Left lung (tissue), 10 donors: ENCODE data around the gene DLG2. TPM values are rescaled to one million over a fixed set of nuclear protein-coding genes. Genes with fewer than 3 reads are reported as not detected.

Experiments used
- ATAC-seq: fragments of 200-7000 bp; cut with Tn5 transposase; one replicate; pipeline ENCODE4 v1.9.1; 2020; ENCODE audit warnings: moderate library complexity
- DNase-seq, 4 donors: peaks; one replicate each; pipeline ENCODE4 v3.0.0-alpha.2; 2013 to 2020
- H3K27ac ChIP-seq, 2 donors: fragments of 200-600 bp; sonication (generic) in 1 of 2; one replicate each; pipeline versions ENCODE4 v1.5.0 to v1.8.0; 2020 to 2021
- H3K27me3 ChIP-seq, 2 donors: fragments of 200-600 bp; sonication (generic) in 1 of 2; one replicate each; pipeline versions ENCODE4 v1.5.0 to v1.8.0; 2020 to 2021
- H3K36me3 ChIP-seq, 2 donors: fragments of 200-600 bp; sonication (generic) in 1 of 2; one replicate each; pipeline versions ENCODE4 v1.5.0 to v1.8.0; 2020 to 2021
- H3K4me1 ChIP-seq, 2 donors: fragments of 200-600 bp; one replicate each; pipeline ENCODE4 v1.8.0; 2021
- H3K4me3 ChIP-seq, 2 donors: fragments of 200-600 bp; sonication (generic) in 1 of 2; one replicate each; pipeline versions ENCODE4 v1.5.0 to v1.8.0; 2020 to 2021; ENCODE audit warnings: mild to moderate bottlenecking in 1 of 2
- H3K9me3 ChIP-seq, 2 donors: fragments of 200-600 bp; sonication (generic) in 1 of 2; one replicate each; pipeline versions ENCODE4 v1.5.0 to v1.8.0; 2020 to 2021
- intact Hi-C, 2 donors: fragments of 100-400 bp; cut with DNase I; formaldehyde crosslinking; loops; one replicate each; pipeline versions ENCODE4 v1.11.2 to v1.14.2; 2022
- polyA plus RNA-seq, 6 donors: library from polyadenylated mRNA; unstranded; fragments of 120-200 nt; gene quantifications; one replicate each; pipeline ENCODE4 v1.2.1, GENCODE V29; 2013; ENCODE audit not compliant: insufficient read length in 6 of 6
- total RNA-seq, 2 donors: library from RNA; stranded (reverse); fragmentation: NEBNext Ultra II Directional; extraction: Animal tissue kit (Norgen Biotek cat#: 25700); gene quantifications; one replicate each; pipeline ENCODE4 v1.2.1, GENCODE V29; 2021
- TF ChIP-seq, protein P1 (sequence below), 2 donors: fragments of 200-600 bp; sonication (generic) in 1 of 2; IDR thresholded peaks; one replicate each; pipeline versions ENCODE4 v1.5.0 to v1.8.0; 2021; ENCODE audit warnings: antibody characterized with exemption in 2 of 2
- donor health status: DM: no; HTN: yes; CAD: no.
- donor health status: DM: no; HTN: no; CAD: no.

The DLG2 gene
- total and polyA plus RNA-seq, 8 donors: 4.5 to 15.0 (median 8.6) TPM

DNA sequence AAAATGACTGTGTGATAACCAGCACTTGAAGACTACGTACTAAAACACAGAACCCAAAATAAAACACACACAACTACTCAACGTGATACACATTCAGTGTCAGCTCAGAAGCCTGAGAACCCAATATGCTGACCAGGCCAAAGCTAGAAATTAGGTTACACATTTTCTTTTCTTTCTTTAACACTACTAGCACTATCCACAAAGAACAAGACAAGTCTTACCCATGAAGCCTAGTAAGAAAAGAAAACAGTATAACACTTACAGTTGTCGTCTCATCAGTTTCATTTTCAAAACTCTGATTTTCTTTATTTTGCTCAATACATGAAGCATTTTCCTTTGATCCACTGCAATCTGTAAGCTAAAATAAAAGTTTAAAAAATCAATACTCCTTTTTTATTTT, 472.9 kb downstream of the DLG2 start:
- H3K9me3 ChIP-seq: peaks cover 0 to 30% of the 10 kb centered on the region in 2 donors
- ATAC-seq (no peak), DNase-seq (no peak)
- intact Hi-C loops: no loop called here
- no peak overlapping the region for H3K4me3 ChIP-seq
- H3K36me3 ChIP-seq: no peaks in the 10 kb centered on the region
- H3K4me1 ChIP-seq: no peaks in the 10 kb centered on the region
- no peak overlapping the region for H3K27ac ChIP-seq
- TF ChIP-seq, protein P1, sequence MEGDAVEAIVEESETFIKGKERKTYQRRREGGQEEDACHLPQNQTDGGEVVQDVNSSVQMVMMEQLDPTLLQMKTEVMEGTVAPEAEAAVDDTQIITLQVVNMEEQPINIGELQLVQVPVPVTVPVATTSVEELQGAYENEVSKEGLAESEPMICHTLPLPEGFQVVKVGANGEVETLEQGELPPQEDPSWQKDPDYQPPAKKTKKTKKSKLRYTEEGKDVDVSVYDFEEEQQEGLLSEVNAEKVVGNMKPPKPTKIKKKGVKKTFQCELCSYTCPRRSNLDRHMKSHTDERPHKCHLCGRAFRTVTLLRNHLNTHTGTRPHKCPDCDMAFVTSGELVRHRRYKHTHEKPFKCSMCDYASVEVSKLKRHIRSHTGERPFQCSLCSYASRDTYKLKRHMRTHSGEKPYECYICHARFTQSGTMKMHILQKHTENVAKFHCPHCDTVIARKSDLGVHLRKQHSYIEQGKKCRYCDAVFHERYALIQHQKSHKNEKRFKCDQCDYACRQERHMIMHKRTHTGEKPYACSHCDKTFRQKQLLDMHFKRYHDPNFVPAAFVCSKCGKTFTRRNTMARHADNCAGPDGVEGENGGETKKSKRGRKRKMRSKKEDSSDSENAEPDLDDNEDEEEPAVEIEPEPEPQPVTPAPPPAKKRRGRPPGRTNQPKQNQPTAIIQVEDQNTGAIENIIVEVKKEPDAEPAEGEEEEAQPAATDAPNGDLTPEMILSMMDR (IDR thresholded peaks at IDR 0.05): no peak
- no peaks in the 10 kb centered on the region for H3K27me3 ChIP-seq

DNA sequence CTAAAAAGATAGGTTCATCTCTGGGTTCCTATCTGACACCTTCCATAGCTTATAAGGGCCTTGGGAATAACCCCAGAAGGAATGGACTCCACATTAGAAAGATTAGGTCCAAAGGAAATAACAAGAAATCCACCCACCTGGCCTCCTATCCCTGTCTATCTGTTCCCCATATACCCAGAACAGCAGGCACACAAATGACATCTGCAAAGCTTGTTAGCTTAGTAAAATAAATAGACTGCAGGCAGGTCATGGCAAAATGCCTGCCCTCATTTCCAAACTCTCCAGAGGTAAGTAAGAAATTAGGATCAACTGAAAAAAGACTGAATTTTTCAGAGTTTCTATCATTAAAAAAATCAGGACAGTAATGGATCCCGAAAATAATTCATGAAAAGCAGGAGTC, 489.5 kb downstream of the DLG2 start:
- no peak for ATAC-seq
- Histone ChIP-seq H3K9me3 (peaks cover 0 to 22% of the 10 kb centered on the region in 2 donors), H3K4me1 (no peaks in the 10 kb centered on the region), H3K27ac (no peak overlapping the region), H3K27me3 (no peaks in the 10 kb centered on the region), H3K36me3 (no peaks in the 10 kb centered on the region), H3K4me3 (no peak overlapping the region)
- intact Hi-C loops: no loop called here
- TF ChIP-seq, protein P1 (IDR thresholded peaks at IDR 0.05): no peak
- no peak for DNase-seq

DNA sequence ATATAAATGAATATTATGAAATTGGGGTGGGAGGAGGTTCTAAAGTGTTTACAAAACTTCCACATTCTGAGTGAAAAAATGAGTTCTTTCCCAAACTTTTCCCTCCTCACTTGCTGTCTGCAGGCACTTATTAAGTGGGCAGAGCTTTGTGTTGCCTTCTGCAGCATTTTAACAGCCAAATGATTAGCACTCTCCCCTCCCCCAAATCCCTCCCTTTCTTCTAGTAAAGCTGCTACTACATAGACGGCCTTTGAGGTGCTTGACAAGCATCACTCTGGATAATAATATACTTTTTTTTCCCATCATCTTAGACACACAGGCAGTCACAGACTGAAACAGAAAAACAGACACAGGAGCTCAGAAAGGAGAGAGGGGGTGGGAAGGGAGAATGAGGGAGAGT, 493.5 kb downstream of the DLG2 start:
- intact Hi-C loops: no loop called here
- no peak overlapping the region for H3K27ac ChIP-seq

GRCh38 chr11:85132851-85133585, 494.1 kb downstream of the DLG2 start:
- DNase-seq: peak in 3 of 4 donors; percentile 5 to 13 (median 12)
- TF ChIP-seq, protein P1 (IDR thresholded peaks at IDR 0.05): no peak

More for the DNA sequence above, 493.5 kb downstream of the DLG2 start:
- TF ChIP-seq, protein P1 (IDR thresholded peaks at IDR 0.05): no peak
- Histone ChIP-seq H3K9me3 (peaks cover 0 to 2% of the 10 kb centered on the region in 2 donors), H3K4me3 (no peak overlapping the region), H3K36me3 (no peaks in the 10 kb centered on the region), H3K4me1 (no peaks in the 10 kb centered on the region), H3K27me3 (no peaks in the 10 kb centered on the region)
- ATAC-seq (no peak), DNase-seq (no peak)

DNA sequence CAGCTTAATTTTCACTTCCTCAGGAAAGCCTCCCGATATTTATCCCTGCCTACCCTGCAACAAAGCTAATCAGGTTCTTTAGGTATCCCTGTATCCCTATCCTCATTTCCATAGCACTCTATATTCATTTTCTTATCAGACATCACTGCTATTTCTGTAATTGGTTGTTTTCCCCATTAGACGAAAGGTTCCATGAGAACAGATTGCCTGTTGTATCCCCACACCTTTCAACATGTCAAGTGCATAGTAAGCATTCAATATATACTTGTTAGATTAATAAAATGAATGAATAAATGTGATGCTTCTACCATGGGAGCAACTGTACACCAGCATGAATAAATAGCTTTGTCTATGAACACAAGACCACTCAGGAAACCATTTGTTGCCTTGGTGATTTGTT, 499.8 kb downstream of the DLG2 start:
- no peaks in the 10 kb centered on the region for H3K4me1 ChIP-seq
- H3K36me3 ChIP-seq: no peaks in the 10 kb centered on the region
- TF ChIP-seq, protein P1 (IDR thresholded peaks at IDR 0.05): no peak
- peaks cover 0 to 2% of the 10 kb centered on the region in 2 donors for H3K9me3 ChIP-seq
- no peak overlapping the region for H3K27ac ChIP-seq
- no peak for ATAC-seq
- no peak for DNase-seq
- intact Hi-C loops: no loop called here
- no peak overlapping the region for H3K4me3 ChIP-seq
- no peaks in the 10 kb centered on the region for H3K27me3 ChIP-seq

More at GRCh38 chr11:85132851-85133585, 494.1 kb downstream of the DLG2 start:
- Histone ChIP-seq H3K4me3 (no peak overlapping the region), H3K36me3 (no peaks in the 10 kb centered on the region), H3K27me3 (no peaks in the 10 kb centered on the region), H3K27ac (no peak overlapping the region), H3K9me3 (peaks cover 0 to 2% of the 10 kb centered on the region in 2 donors), H3K4me1 (no peaks in the 10 kb centered on the region)
- no peak for ATAC-seq
- intact Hi-C loops: no loop called here
